ENCODE measurements around the gene ALMS1.
"Not testable (repeated sequence)": the region's sequence is repeated elsewhere in the genome, so short reads cannot be mapped to it uniquely, and the experiment has no call there.

Gene ALMS1

GRCh38 chr2:73510470-73510869, 124.8 kb downstream of the ALMS1 start:
- DNase-seq (ENCODE audit: low read depth in 2 of 2), result not testable (repeated sequence)

DNA sequence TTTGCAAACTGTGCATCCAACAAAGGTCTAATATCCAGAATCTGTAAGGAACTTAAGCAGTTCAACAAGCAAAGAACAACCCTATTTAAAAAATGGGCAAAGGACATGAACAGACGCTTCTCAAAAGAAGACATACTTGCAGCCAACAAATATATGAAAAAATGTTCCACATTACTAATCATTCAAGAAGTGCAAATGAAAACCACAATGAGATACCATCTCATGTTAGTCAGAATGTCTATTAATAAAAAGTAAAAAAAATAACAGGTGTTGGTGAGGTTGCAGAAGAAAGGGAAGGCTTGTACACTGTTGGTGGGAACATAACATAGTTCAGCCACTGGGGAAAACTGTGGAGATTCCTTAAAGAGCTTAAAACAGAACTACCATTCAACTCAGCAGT, 130.4 kb downstream of the ALMS1 start:
- DNase-seq (ENCODE audit: low read depth in 2 of 2), result no peak

DNA sequence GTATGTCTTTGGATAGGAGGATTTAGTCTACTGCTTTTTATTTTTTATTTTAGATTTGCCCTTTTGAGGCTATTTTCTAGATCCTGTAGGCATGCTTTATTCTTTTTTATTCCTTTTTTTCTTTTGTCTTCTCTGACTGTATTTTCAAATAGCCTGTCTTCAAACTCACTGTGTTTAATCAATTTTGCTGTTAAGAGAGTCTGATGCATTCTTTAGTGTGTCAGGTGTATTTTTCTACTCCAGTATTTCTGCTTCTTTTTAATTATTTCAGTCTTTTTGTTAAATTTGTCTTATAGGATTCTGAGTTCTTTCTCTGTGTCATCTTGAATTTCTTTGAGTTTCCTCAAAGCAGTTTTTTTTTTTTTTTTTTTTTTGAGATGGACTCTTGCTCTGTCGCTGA, 143.1 kb downstream of the ALMS1 start:
- DNase-seq (ENCODE audit: low read depth in 2 of 2), result no peak

DNA sequence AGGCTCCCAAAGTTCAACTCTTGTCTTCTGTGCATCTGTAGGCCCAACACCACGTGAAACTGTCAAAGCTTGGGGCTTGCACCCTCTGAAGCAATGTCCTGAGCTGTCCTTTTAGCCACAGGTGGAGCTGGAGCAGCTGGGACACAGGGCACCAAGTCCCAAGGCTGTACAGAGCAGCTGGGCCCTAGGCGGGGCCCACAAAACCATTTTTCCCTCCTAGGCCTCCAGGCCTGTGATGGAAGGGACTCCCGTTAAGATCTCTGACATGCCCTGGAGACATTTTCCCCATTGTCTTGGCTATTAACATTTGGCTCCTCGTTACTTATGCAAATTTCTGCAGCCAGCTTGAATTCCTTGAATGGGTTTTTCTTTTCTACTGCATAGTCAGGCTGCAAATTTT, 145.1 kb downstream of the ALMS1 start:
- not testable (repeated sequence) for DNase-seq (ENCODE audit: low read depth in 2 of 2)

- DNase-seq (ENCODE audit: low read depth in 2 of 2), result no peak
These were observed 146.7 kb downstream of the ALMS1 start for GRCh38 chr2:73532381-73532780.

DNA sequence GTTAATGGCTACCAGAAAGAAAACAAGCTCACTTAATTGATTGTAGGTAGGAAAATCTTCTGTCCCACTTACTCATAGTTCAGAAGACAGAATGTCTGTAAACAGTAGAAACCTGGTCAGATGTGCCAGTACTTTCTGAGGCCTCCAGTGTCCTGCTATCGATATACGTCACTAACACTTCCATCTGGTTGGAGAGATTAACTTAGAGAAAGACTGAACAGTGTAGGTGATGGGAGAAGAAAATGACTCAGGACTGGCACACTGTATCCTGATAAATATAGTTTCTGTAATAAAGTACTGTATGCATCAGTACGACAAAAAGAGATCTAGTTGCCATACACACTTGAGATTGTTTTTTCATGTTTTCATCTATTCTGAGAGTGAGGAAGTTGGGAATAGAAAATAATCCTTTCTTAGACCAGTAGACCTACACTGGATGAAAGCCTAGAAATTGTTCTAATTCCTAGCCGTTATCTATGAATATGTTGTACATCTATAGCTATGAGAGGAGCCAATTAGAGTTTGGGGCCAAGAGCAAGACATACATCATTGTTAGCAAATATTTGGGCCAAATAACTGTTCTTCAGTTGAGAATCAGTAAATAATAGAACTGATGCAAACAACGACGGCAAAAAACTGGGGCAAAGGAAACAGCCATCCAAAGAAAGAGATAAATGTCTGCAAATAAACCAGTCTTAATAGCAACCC, 150.7 kb downstream of the ALMS1 start:
- DNase-seq (ENCODE audit: low read depth in 2 of 2), result no peak

DNA sequence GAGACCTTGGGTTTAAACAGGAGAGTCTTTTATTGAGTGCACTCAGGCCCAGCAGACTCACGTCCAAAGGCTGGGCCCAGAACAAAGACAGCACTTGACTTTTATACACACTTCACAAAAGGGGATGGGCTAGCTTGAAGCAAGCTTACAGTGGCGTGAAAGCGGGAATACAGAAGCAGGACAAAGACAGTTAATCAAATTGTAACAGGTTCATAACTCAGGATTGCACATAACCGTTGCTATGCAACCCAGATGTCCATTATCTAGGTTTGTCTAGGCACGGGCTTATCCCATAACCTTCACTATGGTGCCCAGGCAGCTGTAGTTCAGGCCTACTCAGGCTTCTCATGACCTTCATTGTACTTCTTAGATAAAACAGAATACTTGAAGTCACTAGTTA, 175.2 kb downstream of the ALMS1 start:
- not testable (repeated sequence) for DNase-seq (ENCODE audit: low read depth in 2 of 2)

DNA sequence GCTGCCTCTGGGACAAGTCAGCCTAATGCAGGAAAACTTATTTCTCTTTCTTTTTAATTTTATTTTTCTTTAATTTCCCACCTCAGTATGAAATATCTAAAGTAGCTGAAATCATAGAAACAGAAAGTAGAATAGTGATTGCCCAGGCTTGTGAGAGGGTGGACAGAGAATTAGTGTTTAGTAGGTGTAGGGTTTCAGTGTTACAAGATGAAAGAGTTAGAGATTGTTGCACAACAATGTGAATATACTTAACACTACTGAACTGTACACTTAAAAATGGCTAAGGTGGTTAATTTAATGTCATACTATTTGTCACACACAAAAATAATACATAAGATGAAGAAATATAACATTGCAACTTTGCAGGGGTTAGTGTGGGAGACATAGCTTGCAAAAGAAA, 175.8 kb downstream of the ALMS1 start:
- DNase-seq (ENCODE audit: low read depth in 2 of 2), result no peak

DNA sequence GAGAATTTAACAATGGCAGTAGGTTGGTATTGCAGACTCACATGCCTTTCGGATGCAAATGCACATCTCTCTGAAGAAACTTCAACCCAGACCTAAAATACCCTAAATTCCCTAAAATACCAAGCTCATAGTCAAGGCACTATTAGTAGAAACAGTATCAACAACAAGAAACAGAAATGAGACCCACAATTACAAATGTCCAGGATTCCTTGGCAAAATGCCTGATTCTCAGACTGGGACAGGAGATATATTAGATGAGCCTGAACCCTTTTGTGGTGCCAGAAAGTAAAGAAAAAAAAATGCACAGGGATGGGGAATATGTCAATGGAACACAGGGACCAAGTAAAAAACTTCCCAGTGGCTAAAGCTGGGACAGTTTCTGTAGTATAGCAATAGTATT, 179.3 kb downstream of the ALMS1 start:
- DNase-seq (ENCODE audit: low read depth in 2 of 2), result no peak

- DNase-seq (ENCODE audit: low read depth in 2 of 2), result no peak
These were observed 180.7 kb downstream of the ALMS1 start for GRCh38 chr2:73566288-73566878.

- no peak for DNase-seq (ENCODE audit: low read depth in 2 of 2)
These were observed 189.6 kb downstream of the ALMS1 start for GRCh38 chr2:73575261-73575660.

DNA sequence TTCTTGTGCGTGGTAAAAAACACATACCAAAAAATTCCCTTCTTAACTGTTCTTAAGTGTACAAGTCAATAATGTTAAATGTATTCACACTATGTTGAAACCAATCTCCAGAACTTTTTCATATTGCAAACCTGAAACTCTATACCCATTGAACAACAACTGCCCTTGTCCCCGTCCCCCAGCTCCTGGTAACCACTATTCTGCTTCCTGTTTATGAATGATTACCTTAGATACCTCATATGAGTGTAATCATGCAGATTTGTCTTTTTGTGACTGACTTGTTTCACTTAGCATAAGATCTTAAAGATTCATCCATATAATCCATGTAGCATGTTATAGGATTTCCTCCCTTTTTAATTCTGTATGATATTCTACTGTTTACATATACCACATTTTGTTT, 196.7 kb downstream of the ALMS1 start:
- no peak for DNase-seq (ENCODE audit: low read depth in 2 of 2)

DNA sequence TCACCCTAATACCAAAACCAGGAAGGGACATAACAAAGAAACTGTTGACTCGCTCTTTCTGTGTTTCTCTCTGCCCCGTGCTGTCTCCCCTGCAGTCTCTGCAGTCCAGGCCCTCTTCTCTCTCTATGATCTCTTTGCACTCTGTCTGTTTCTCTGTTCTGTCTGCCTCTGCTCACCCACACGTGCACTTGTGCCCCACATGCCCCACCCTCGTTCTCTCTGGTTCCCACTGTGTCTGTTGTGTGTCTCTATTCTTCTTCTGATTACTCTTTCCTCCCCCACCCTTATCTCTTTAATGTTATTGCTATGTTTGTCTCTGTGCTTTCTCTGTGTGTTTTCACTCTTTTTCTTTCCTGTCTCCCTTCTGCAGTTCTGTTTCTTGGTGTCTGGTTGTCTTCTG, 202.5 kb downstream of the ALMS1 start:
- DNase-seq (ENCODE audit: low read depth in 2 of 2), result no peak

GRCh38 chr2:73593680-73594079, 208.0 kb downstream of the ALMS1 start:
- no peak for DNase-seq (ENCODE audit: low read depth in 2 of 2)

DNA sequence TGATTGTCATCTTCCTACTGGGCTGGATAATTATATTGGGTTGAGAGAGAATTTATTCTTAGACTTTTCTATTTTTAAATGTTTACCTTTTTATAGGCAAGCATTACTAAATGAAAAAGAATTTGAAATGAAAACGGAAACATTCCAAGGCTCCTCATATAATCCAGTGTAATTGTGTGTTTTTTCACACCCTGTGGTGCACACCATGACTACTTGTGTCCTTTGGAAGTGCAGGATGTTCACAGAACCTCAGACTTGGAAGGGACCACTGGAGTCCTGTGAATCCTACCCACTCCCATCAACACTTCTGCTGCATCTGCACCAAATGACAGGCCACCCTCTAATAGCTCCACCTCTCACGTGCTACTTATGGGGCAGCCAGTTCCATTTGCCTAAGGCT, 208.6 kb downstream of the ALMS1 start:
- no peak for DNase-seq (ENCODE audit: low read depth in 2 of 2)

DNA sequence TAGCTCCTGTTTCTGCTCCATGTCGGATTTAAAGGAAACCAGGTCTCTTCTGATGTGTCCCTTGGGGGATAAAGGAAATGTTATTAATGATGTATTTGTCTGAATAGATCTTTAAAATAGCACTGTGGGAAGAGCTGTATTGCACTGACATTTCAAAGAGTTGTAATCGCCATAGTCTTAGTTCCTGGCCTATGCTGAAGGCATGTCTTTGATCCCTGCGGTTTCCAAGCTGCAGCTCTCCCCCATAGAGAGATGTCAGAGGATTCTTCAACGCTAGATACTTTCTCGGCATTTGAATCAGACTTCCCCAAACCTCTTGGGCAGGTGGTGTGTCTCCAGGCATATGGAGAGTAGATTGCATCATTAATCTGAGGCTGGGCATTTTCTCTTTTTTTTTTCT, 216.1 kb downstream of the ALMS1 start:
- DNase-seq (ENCODE audit: low read depth in 2 of 2), result no peak

- not testable (repeated sequence) for DNase-seq (ENCODE audit: low read depth in 2 of 2)
These were observed 217.5 kb downstream of the ALMS1 start for GRCh38 chr2:73603099-73603588.

- DNase-seq (ENCODE audit: low read depth in 2 of 2), result not testable (repeated sequence)
These were observed 219.0 kb downstream of the ALMS1 start for GRCh38 chr2:73604589-73604988.

DNA sequence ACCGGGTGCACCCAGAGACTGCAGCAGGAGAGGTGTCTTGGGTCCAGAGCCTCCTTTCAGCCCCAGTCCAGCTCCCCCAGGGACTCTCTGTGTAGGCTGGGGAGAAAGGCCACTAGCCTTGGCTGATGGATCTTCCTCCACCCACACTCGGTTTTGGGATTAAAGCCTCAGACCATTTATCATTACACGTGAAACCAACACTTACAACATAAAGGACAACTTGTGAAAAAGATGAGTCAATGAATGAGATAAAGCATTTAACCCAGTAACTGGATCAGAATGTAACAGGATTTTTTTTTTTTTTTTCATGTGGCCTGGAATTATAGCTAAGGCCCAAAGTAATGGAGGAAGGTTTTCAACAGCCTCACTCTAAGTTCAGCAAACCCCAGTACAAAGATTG, 224.5 kb downstream of the ALMS1 start:
- no peak for DNase-seq (ENCODE audit: low read depth in 2 of 2)

DNA sequence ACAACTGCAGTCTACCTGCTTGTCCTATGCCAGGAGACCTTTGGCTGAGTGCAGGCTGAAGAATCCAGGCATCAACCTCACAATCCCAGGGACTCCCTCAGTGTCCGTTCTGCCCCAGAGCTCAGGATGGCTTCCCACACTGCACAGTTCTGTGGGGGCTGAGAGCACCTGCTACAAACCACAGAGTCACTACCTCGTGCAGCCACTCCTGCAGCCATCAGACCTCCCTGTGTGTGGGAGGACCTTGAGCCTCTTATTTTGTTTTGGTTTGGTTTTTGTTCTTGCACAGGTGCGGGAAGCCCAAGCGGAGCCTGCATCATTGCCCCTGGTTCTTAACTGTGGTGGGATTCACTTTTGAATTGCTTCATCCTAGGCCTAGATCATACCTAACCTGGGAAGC, 225.6 kb downstream of the ALMS1 start:
- DNase-seq (ENCODE audit: low read depth in 2 of 2), result no peak

DNA sequence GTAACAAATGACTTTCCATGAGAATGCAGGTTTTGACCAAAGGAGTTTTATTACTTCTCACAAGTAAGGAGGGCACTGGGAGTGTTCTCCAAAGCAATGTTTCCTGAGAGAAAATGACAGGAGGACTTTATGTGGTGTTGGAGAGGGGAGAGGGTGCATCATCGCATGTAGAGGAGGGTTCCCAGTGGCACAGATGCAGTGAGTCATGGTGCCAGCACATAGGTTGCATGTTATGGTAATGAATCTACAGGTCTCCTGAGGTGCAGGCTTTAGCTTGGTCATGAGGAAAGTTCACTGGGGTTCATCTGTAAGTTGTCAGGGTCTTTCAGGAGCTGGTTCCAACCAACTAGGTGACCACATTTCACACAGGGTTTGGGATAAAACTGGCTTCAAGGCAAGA, 226.2 kb downstream of the ALMS1 start:
- no peak for DNase-seq (ENCODE audit: low read depth in 2 of 2)

- DNase-seq (ENCODE audit: low read depth in 2 of 2), result no peak
These were observed 228.5 kb downstream of the ALMS1 start for GRCh38 chr2:73614105-73614504.

GRCh38 chr2:73614997-73615396, 229.4 kb downstream of the ALMS1 start:
- DNase-seq (ENCODE audit: low read depth in 2 of 2), result no peak

DNA sequence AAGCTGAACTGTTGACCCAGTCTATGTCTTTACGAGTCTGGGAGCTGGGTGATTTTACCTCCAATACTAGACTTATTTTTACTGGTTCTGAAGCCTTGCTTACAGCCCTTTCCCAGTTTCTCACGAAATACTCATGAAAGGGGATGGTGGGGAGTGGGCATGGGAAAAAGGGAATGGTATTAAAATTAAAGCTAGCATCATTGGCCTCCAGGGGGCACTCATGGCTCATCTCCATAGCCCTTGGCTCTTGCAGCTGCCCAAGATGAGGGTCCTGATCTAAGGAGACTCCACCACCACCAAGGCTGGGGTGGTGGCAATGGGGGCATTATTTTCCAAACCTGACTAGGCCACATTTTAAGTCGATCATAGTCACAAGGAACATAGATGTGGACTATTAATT, 234.3 kb downstream of the ALMS1 start:
- DNase-seq (ENCODE audit: low read depth in 2 of 2), result not testable (repeated sequence)
